ENCODE measurements around the gene BTD. TPM values are rescaled to one million over a fixed set of nuclear protein-coding genes. Genes with fewer than 3 reads are reported as not detected.
A peak's percentile ranks its signal among the peaks of the same experiment; 100 is the strongest.
"Not testable (repeated sequence)": the region's sequence is repeated elsewhere in the genome, so short reads cannot be mapped to it uniquely, and the experiment has no call there.

Gene BTD
- total and polyA plus RNA-seq, 12 donors, result 9.9 to 148 (median 58.3) TPM

DNA sequence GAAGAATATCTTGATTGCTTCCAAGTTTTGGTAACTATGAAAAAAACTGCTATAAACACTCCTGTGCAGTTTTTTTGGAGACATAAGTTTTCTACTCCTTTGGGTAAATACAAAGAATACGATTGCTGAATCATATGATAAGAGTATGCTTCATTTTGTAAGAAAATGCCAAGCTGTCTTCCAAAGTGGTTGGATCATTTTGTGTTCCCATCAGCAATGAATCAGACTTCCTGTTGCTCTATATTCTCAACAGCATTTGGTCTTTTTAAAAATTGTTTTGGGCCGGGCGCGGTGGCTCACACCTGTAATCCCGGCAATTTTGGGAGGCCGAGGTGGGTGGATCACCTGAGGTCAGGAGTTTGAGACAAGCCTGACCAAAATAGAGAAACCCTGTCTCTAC lies 14.5 kb downstream of the BTD start:
- H3K9me3 ChIP-seq (replicated peaks in 1 of 3), result no peaks in the 10 kb centered on the region
- peaks cover 5 to 26% of the 10 kb centered on the region in 2 donors for H3K4me1 ChIP-seq (replicated peaks in 1 of 2)
- no peaks in the 10 kb centered on the region for H3K27me3 ChIP-seq
- H3K36me3 ChIP-seq (replicated peaks in 1 of 2), result no peaks in the 10 kb centered on the region
- TF ChIP-seq CTCF (IDR thresholded peaks at IDR 0.05) (no peak), POLR2A (IDR thresholded peaks at IDR 0.05) (no peak)
- WGBS, 4 donors, result 75 to 85% (median 79%) methylated on average over 6 of the region's 6 CpGs
- H3K27ac ChIP-seq, result peak overlapping the region in 2 of 5 donors; percentile 7 to 54
- intact Hi-C loops (cut with DNase I), result no loop called here
- H3K4me3 ChIP-seq, result no peak overlapping the region
- no peak for DNase-seq

DNA sequence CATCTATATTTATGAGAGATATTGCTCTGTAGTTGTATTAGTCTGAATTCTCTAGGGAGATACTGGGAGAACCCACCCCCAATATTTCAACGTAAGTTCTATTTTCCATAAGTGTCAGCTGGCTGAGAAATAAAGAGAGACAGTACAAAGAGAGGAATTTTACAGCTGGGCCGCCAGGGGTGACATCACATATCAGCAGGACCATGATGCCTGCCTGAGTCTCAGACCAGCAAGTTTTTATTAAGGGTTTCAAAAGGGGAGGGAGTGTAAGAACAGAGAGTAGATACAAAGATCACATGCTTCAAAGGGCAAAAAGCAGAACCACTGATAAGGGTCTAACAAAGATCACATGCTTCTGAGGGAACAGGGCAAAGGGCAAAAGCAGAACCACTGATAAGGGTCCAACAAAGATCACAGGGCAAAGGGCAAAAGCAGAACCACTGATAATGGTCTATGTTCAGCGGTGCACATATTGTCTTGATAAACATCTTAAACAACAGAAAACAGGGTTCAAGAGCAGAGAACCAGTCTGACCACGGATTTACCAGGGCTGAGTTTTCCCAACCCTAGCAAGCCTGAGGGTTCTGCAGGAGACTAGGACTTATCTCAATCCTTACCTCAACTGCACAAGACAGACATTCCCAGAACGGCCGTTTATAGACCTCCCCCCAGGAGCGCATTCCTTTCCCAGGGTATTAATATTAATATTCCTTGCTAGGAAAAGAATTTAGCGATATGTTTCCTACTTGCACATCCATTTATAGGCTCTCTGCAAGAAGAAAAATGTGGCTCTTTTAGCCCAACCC lies 18.3 kb downstream of the BTD start:
- H3K36me3 ChIP-seq (replicated peaks in 1 of 2); H3K27me3 ChIP-seq; H3K4me3 ChIP-seq; H3K9me3 ChIP-seq (replicated peaks in 1 of 3); DNase-seq; intact Hi-C loops (cut with DNase I); H3K27ac ChIP-seq: not testable (repeated sequence)
- peaks cover 5 to 27% of the 10 kb centered on the region in 2 donors for H3K4me1 ChIP-seq (replicated peaks in 1 of 2)
- WGBS, 4 donors, result 92 to 97% (median 94%) methylated on average over 8 of the region's 8 CpGs

DNA sequence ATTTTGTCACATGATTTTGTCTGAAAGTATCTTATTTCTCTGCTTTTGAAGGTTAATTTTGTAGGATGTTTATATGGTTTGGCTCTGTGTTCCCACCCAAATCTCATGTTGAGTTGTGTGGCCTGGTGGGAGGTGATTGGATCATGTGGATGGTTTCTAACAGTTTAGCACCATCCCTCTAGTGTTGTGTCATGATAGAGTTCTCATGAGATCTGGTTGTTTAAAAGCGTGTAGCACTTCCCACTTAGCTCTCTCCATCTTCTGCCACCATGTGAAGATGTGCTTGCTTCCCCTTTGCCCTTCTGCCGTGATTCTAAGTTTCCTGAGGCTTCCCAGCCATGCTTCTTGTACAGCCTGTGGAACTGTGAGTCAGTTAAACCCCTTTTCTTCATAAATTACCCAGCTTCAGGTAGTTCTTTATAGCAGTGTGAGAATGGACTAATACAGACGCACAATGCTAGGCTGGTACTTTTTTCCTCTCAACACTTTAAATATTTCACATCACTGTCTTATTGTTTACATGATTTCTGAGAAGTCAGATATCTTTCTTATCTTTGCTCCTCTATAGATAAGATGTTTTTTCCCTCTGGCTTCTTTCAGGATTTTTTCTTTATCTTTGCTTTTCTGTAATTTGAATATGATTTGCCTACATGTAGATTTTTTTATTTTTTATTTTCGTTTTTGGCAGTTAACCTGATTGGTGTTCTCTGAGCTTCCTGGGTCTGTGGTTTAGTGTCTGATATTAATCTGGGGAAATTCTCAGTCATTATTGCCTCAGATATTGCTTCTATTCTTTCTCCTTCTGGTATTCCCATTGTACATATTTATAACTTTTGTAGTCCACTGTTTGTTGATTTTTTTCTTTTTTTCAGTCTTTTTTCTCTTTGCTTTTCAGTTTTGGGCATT lies 22.2 kb downstream of the BTD start:
- Histone ChIP-seq H3K36me3 (replicated peaks in 1 of 2) (no peaks in the 10 kb centered on the region), H3K27me3 (no peaks in the 10 kb centered on the region), H3K9me3 (replicated peaks in 1 of 3) (no peaks in the 10 kb centered on the region), H3K4me1 (replicated peaks in 1 of 2) (peaks cover 0 to 13% of the 10 kb centered on the region in 2 donors), H3K4me3 (no peak overlapping the region), H3K27ac (peak overlapping the region in 1 of 5 donors; percentile 4)
- no peak for DNase-seq
- WGBS, 4 donors, result 63 to 76% (median 70%) methylated on average over 4 of the region's 4 CpGs
- TF ChIP-seq POLR2A (IDR thresholded peaks at IDR 0.05), result no peak
- no peak for TF ChIP-seq CTCF (IDR thresholded peaks at IDR 0.05)
- intact Hi-C loops (cut with DNase I), result no loop called here

DNA sequence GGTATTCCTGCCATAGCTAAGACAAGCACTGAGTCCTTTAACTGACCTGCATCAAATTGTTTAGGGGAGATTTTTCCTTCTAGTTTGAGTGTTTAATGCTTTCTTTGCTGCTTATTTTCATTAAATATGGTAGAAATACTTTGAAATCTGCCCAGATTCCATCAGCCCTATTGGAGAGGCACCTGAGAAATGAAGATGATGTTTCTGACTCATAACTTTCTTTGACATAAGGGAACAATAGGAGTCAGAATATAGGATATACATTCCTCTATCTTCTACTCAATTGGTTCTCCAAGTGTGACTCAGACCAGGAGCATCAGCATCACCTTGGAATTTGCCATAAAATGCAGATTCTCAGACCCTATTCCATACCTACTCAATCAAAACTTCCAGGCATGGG lies 27.4 kb downstream of the BTD start:
- intact Hi-C loops (cut with DNase I), result no loop called here
- TF ChIP-seq CTCF (IDR thresholded peaks at IDR 0.05) (no peak), POLR2A (IDR thresholded peaks at IDR 0.05) (no peak)

More for the DNA sequence above, 27.4 kb downstream of the BTD start:
- Histone ChIP-seq H3K4me1 (replicated peaks in 1 of 2) (peaks cover 10 to 28% of the 10 kb centered on the region in 2 donors), H3K9me3 (replicated peaks in 1 of 3) (no peaks in the 10 kb centered on the region), H3K27me3 (no peaks in the 10 kb centered on the region), H3K36me3 (replicated peaks in 1 of 2) (no peaks in the 10 kb centered on the region), H3K27ac (no peak overlapping the region), H3K4me3 (no peak overlapping the region)
- no peak for DNase-seq

Measured in adrenal gland (tissue), 12 donors.